PC-9 (cell line): ENCODE measurements around the gene SMAP1.

ENCODE experiments used
- EZH2 ChIP-seq: fragments of 200-600 bp; sonication (generic); IDR thresholded peaks from 2 replicates; pipeline ENCODE4 v1.8.0; 2017; ENCODE audit warnings: antibody characterized with exemption, low read depth
- TF ChIP-seq, protein P1 (sequence below): fragments of 200-600 bp; sonication (generic); conservative IDR thresholded peaks from 2 replicates; pipeline ENCODE4 v1.6.1; 2017; ENCODE audit warnings: mixed run types, antibody characterized with exemption, mild to moderate bottlenecking, moderate library complexity

GRCh38 chr6:70903665-70904452, 236.2 kb downstream of the SMAP1 start:
- TF ChIP-seq, protein P1, sequence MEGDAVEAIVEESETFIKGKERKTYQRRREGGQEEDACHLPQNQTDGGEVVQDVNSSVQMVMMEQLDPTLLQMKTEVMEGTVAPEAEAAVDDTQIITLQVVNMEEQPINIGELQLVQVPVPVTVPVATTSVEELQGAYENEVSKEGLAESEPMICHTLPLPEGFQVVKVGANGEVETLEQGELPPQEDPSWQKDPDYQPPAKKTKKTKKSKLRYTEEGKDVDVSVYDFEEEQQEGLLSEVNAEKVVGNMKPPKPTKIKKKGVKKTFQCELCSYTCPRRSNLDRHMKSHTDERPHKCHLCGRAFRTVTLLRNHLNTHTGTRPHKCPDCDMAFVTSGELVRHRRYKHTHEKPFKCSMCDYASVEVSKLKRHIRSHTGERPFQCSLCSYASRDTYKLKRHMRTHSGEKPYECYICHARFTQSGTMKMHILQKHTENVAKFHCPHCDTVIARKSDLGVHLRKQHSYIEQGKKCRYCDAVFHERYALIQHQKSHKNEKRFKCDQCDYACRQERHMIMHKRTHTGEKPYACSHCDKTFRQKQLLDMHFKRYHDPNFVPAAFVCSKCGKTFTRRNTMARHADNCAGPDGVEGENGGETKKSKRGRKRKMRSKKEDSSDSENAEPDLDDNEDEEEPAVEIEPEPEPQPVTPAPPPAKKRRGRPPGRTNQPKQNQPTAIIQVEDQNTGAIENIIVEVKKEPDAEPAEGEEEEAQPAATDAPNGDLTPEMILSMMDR: no peak
- no peak for TF ChIP-seq EZH2
